Heart left ventricle (tissue), 13 donors: ENCODE results near the gene PGD.

Experiments used
- CTCF ChIP-seq, 12 donors: fragments of 200-600 bp; sonication (generic) in 4 of 12; IDR thresholded peaks; one replicate each; pipeline versions ENCODE4 v1.5.0 to v1.8.0; 2018 to 2022; ENCODE audit warnings: antibody characterized with exemption in 12 of 12, mild to moderate bottlenecking in 5 of 12
- POLR2A ChIP-seq, 2 donors: fragments of 450-650 bp; IDR thresholded peaks; one replicate each; pipeline ENCODE4 v1.6.1; 2017; ENCODE audit warnings: antibody characterized with exemption in 2 of 2, mild to moderate bottlenecking in 2 of 2, moderate library complexity in 2 of 2
- donor health status: ischemic (EF 13 %, LVEDD 7.1; RV severe dilation, severe dysfunction).
- donor health status: DM: no; HTN: yes; CAD: no.
- donor health status: DM: no; HTN: no; CAD: no.
- donor health status: ischemic (EF 25% LVEDD 6.9; RV normal size, moderate dysfunction).
- donor health status: ischemic (EF 25% LVEDD 5.7; RV mildly dilated, moderate dysfunction).
- donor health status: ischemic (EF 35%, LVEDD 5.7; RV mildly dilated, moderate dysfunction).
- donor health status: nonischemic (EF 11% LVEDD 7.7; RV severe dilation, severe dysfunction).
- donor health status: DM: yes; HTN: yes; CAD: no.
- donor health status: PGD.
- donor health status: ischemic (EF 29% LVEDD 5.4; RV normal size, mild dysfunction).
- donor health status: nonischemic (EF 23%, LVEDD 6.1; RV moderate dilation, normal function).

DNA sequence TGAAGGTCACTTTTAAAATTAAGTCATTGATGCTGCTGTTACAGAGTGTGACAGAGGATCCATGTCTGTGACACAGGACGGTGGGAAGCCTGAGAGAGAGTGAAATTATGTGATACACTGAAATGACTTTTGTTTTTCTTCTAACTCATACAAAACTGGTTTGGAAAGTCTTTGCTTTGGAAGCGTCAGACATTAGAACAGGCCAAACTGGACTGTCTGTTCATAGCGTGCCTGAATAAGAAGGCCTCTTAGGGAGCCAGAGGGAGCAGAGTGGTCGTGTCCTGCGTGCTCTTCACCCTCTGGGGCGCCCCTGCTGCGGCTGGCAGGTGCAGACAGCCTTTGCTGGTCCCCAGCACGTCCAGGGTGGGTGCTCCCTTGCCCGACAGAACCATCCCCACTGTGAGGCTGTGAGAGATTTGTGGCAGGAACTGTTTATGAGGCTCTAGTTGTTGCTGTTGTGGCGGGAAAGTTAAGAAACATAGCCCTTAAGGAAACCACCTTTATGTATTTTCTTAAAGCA, 19.7 kb upstream of the PGD start:
- TF ChIP-seq CTCF (IDR thresholded peaks at IDR 0.05) (no peak), POLR2A (IDR thresholded peaks at IDR 0.05) (no peak)
